GM06990 (cell line): ENCODE measurements around the gene SMIM28.
"Not testable (repeated sequence)": the region's sequence is repeated elsewhere in the genome, so short reads cannot be mapped to it uniquely, and the experiment has no call there.

Experiments used
- DNase-seq: peaks from one replicate; pipeline ENCODE4 v3.0.0-alpha.2; 2011; ENCODE audit not compliant: insufficient read length; ENCODE audit errors: extremely low read depth
- H3K27me3 ChIP-seq: replicated peaks from 2 replicates; pipeline ENCODE4 v1.6.0; 2011; ENCODE audit warnings: low read length; ENCODE audit not compliant: control insufficient read depth, insufficient read depth
- H3K36me3 ChIP-seq: 2 replicates; pipeline ENCODE4 v1.5.1; 2011; ENCODE audit warnings: low read length; ENCODE audit not compliant: control insufficient read depth, insufficient read depth
- H3K4me3 ChIP-seq: replicated peaks from 2 replicates; pipeline ENCODE4 v1.5.1; 2011; ENCODE audit warnings: low read depth, mild to moderate bottlenecking, control low read depth, low read length
- TF ChIP-seq, protein P1 (sequence below): IDR thresholded peaks from 2 replicates; pipeline ENCODE4 v1.5.1; 2011; ENCODE audit warnings: low read length, control low read depth, mild to moderate bottlenecking, inconsistent platforms; ENCODE audit not compliant: insufficient read depth, poor library complexity, severe bottlenecking

SMIM28 gene

GRCh38 chr6:138345565-138346285, 32.0 kb upstream of the SMIM28 start:
- no peak for DNase-seq
- H3K4me3 ChIP-seq, result no peak overlapping the region
- TF ChIP-seq, protein P1, sequence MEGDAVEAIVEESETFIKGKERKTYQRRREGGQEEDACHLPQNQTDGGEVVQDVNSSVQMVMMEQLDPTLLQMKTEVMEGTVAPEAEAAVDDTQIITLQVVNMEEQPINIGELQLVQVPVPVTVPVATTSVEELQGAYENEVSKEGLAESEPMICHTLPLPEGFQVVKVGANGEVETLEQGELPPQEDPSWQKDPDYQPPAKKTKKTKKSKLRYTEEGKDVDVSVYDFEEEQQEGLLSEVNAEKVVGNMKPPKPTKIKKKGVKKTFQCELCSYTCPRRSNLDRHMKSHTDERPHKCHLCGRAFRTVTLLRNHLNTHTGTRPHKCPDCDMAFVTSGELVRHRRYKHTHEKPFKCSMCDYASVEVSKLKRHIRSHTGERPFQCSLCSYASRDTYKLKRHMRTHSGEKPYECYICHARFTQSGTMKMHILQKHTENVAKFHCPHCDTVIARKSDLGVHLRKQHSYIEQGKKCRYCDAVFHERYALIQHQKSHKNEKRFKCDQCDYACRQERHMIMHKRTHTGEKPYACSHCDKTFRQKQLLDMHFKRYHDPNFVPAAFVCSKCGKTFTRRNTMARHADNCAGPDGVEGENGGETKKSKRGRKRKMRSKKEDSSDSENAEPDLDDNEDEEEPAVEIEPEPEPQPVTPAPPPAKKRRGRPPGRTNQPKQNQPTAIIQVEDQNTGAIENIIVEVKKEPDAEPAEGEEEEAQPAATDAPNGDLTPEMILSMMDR, result no peak
- H3K27me3 ChIP-seq, result no peaks in the 10 kb centered on the region
- no peaks in the 10 kb centered on the region for H3K36me3 ChIP-seq

GRCh38 chr6:138346302-138347195, 31.2 kb upstream of the SMIM28 start:
- no peak for DNase-seq
- H3K36me3 ChIP-seq, result no peaks in the 10 kb centered on the region
- TF ChIP-seq, protein P1, result no peak
- H3K4me3 ChIP-seq, result no peak overlapping the region
- H3K27me3 ChIP-seq, result no peaks in the 10 kb centered on the region

GRCh38 chr6:138347864-138348263, 29.8 kb upstream of the SMIM28 start:
- Histone ChIP-seq H3K36me3 (no peaks in the 10 kb centered on the region), H3K27me3 (no peaks in the 10 kb centered on the region), H3K4me3 (no peak overlapping the region)
- no peak for DNase-seq
- TF ChIP-seq, protein P1, result no peak

DNA sequence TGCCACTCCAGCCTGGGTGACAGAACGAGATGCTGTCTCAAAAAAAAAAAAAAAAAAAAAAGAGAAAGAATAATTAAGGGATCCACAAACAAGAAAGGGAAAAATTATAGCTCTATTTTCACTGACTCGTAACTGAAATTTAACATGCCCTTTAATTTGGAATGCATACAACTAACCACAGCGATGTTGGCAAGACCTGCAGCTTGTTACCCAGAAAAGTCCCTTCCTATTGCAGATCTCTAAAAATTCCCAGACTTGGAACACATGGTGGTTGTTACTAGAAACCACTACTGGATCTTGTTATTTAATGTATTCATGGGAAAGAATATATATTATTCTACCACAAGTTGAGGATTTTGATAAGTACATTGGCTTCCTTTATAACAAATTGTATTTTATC, 27.8 kb upstream of the SMIM28 start:
- H3K4me3 ChIP-seq, result no peak overlapping the region
- TF ChIP-seq, protein P1, result no peak
- no peaks in the 10 kb centered on the region for H3K36me3 ChIP-seq
- DNase-seq, result no peak
- H3K27me3 ChIP-seq, result no peaks in the 10 kb centered on the region

- DNase-seq, result no peak
- Histone ChIP-seq H3K4me3 (no peak overlapping the region), H3K27me3 (no peaks in the 10 kb centered on the region), H3K36me3 (no peaks in the 10 kb centered on the region)
- TF ChIP-seq, protein P1, result no peak
Measured at GRCh38 chr6:138357928-138358327, 19.8 kb upstream of the SMIM28 start.

GRCh38 chr6:138368684-138369083, 9.0 kb upstream of the SMIM28 start:
- not testable (repeated sequence) for H3K4me3 ChIP-seq, DNase-seq, H3K27me3 ChIP-seq, H3K36me3 ChIP-seq
